Lung microvascular endothelial cell (primary cell): ENCODE data around the gene SKAP1. TPM values are rescaled to one million over a fixed set of nuclear protein-coding genes. Genes with fewer than 3 reads are reported as not detected.
"Not testable (repeated sequence)": the region's sequence is repeated elsewhere in the genome, so short reads cannot be mapped to it uniquely, and the experiment has no call there.

Experiments used
- DNase-seq, 2 donors: peaks; one replicate each; pipeline versions ENCODE4 v3.0.0 to v3.0.0-alpha.2; 2010; ENCODE audit warnings: low read depth in 2 of 2
- total RNA-seq: library from RNA; depleted of rRNA; stranded (reverse); fragments of >200 nt; gene quantifications from 2 replicates; pipeline ENCODE4 v1.2.1, GENCODE V29; 2014

SKAP1 gene
- total RNA-seq, 1 donor from 2014 or later: not detected

DNA sequence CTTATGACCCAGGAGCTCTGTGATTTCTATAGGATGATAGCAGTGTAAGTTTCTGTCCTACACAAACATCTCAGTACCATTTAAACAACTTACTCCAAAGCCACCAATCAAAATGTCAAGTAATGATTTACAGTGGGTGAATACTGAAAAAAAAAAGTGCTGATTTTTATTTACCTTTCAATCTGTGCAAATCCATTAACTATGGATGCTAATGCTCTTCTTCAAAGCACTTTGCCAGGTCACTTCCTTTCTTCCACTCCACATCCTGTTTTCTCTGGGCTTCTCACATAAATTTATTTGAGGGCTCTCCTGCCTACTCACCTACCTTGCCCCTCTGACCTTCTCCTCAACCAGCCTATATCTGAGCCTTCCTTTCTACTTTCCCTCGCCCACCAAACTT is 101.6 kb downstream of the SKAP1 start:
- DNase-seq: no peak

- DNase-seq: no peak
Measured at GRCh38 chr17:48326310-48326709, 103.7 kb downstream of the SKAP1 start.

- peak in 1 of 2 donors; percentile 30 for DNase-seq
Measured at GRCh38 chr17:48322060-48322459, 108.0 kb downstream of the SKAP1 start.

DNA sequence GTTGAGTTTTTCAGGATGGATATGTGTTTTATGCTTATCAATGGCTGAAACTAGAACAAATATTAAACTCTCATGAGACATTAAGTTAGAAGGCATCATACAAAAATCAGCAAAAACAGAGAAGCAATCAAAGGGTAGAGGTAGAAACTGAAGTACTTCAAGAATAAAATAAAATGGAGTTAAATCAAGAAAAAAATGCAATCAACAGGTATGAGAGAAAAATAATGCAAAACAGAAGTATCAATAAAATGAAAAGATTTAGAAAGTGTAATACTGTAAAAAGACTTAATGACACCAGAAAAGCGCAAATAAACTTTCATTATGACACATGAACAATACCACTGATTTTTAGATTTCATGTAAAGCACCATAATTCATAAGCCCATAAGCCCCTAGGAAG is 112.3 kb downstream of the SKAP1 start:
- DNase-seq: no peak

- DNase-seq: no peak
Measured at GRCh38 chr17:48314716-48315115, 115.3 kb downstream of the SKAP1 start.

DNA sequence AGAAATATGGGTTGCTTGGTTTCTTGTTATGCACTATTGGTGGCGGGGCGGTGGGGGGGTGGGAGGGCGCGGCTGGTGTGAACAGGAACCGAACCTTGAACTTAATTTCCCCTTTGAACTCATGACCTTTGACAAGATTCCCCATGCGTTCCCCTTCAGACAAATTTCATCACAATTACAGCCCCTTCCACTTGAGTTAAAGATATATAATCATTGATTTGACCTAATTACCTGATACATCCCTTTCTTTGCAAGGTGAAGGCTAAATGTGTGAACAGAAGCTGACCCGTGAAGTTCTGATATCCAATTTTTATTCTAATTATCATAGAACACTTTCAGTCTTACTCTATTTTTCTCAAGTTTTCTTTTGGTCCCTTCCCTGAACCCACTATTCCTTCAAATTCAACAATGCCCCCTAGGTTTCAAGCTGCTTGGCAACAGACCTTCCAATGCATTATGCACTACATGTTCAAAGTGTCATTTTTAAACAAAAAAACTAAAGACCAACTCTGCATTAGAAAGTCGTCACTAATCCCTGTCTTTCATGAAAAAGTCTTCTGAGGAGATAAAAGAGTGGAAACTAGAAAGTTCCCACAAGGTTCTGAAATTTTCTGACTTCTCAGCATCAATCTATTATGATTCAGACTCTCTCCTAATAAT is 116.8 kb downstream of the SKAP1 start:
- no peak for DNase-seq

- DNase-seq: no peak
Measured at GRCh38 chr17:48311324-48311723, 118.7 kb downstream of the SKAP1 start.

DNA sequence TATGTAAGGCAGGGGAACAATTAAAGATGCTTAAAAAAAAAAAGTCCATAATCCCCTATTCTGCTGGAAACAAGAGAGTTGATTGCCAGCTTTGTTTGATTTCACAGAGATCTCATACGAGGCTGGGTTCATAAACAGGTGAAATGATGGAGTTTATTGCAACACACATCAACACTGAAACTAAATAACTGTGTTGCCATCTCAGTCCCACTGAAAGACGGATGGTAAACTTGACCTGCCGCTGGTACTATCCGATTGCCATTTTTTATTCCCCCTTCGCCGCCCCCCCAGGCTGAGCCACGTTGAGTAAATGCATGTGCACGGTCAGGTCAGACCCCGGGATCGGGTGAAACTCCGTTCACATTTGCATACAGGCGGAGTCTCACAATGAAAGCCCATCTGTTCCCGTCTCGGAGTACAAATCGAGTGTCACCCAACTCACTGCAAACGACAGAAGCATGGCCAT is 119.2 kb downstream of the SKAP1 start:
- no peak for DNase-seq

DNA sequence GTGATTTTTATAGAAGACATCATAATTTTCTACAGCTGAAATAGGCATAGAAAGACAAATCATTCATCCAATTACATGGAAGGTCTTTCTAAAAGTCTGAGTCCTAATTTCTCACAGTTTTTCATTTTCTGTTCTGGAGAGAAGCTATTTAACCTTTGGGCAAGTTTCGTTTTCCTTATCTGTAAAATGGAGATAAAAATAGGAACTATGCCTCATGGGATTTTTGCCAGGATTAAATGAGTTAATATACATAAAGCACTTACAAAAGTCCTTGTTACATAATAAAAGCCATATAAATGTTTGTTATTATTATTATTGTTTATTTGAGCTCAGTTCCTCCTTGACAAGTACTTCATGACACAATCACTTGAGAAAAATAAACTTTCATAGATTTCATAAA is 121.4 kb downstream of the SKAP1 start:
- DNase-seq: no peak

DNA sequence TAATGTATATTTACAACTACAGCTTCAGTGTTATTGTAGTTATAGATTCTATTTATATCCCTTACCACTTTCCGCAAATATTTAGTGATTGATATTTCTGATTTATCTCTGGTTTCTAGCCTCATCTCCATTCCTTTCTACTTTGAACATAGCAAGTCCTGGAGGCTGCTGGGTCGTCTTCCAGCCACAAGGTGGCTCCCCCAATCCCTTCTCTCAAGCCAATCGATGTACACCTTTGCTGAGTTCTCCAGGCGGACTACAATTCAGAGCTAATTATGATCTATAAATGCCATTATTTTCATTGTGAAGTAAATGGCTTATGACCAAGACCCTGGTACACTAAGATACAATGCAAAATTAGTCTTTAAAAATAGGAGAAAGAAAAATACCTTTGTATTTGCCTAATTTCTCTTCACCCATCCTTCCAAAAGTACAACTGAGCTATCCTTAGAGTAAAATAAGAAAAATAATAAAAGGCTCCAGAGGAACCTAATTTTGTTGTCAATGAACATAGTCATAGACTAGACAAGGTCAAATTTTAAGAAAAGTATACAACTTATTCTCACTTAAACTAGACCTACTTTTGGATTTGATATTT is 122.1 kb downstream of the SKAP1 start:
- DNase-seq: peak; percentile 71 to 75

- DNase-seq: no peak
Measured at GRCh38 chr17:48307255-48307654, 122.8 kb downstream of the SKAP1 start.

DNA sequence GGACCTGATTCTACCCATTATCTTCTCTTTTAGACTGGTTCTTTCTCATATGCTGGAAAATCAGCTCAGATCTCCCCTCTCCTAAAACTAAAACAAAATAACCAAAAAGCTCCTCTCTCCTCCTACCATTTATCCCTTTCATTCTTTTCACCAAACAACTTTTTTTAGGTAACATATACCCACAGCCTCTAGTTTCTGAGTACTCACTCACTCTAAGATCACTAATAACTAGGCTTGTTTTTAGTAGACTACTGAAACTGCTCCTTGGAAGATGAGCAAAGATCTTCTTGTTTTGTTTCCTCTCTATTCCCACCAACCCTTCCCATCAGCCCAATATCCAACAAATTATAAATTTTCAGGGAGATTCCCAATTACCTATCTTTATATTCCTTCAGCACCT is 129.0 kb downstream of the SKAP1 start:
- no peak for DNase-seq

- DNase-seq: no peak
Measured at GRCh38 chr17:48299760-48300159, 130.3 kb downstream of the SKAP1 start.

DNA sequence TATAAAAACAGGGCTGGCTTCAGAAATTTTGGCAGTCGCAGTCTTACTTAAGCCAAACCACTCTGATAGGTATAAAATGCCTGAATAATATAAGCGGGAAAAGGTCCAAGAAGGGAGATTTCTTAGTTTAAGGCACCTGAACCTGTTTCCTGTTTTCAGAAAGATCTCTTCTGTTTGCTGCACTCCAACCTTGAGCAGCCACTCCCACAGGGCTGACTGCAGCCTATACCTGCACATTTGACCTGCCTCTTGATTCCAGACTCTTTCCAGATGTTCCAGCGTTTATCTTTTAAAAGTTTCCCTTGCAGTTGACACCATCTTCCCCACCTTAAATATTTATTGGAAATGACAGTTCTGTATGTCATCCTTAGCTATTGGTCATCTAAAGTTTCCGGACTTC is 132.2 kb downstream of the SKAP1 start:
- no peak for DNase-seq

- DNase-seq: peak in 1 of 2 donors; percentile 18
Measured at GRCh38 chr17:48296453-48296852, 133.6 kb downstream of the SKAP1 start.

GRCh38 chr17:48295362-48296288 is 134.4 kb downstream of the SKAP1 start:
- peak; percentile 80 for DNase-seq

GRCh38 chr17:48294806-48295361 is 135.1 kb downstream of the SKAP1 start:
- DNase-seq: peak; percentile 11 to 56

DNA sequence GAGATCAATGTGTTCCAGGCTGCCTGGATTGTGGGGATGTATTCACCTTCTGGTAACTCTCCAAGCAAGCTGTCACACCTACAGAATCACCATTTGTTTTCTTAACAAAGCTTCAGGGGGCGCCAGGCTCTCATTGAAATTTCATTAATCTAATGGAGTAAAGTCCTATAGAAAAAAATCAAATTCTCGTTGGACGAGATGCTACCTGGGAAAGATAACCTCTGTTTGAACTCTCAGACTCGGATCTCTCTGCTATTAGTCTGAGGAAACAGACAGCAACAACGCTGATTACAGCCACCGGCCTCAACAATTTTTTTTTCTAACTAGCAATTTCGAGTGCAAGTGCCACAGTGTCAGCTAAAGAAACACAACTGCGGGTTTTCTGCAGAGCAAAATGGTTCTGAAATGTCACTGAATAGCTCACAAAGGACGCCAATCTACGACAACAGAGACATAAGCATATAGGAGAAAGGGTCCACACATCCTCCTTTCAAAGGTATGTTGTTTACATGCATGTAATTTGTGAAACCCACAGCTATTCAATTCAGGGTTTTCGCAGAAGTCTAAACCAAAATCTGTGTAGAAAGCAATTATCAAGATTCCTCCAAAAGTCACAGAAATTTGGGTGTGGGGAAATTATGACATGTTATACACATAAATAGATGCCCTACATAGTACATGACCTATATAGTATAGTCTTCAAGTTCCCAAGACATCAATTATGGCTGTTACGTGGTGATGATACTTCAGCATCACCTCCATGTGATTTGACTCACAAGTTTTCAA is 135.8 kb downstream of the SKAP1 start:
- DNase-seq: no peak

- no peak for DNase-seq
Measured at GRCh38 chr17:48293319-48294019, 136.5 kb downstream of the SKAP1 start.

DNA sequence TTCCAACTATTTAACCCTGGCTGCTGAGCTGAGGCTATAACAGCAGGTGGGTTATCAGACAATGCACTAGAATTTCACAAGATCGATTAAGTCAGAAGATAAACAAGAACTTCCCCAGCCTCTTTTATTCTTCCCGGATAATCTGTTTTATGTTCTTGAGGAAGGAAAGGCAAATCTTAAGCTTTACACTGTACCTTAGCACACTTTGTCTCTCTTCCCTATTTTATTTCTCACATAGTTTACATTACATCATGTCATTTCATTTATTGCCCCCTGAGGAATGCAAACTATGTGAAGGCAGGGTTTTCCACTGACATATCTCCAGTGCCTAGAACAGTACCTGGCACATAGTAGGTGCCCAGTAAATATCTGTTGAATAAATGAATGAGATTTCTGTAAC is 139.6 kb downstream of the SKAP1 start:
- DNase-seq: no peak

- not testable (repeated sequence) for DNase-seq
Measured at GRCh38 chr17:48286917-48287316, 143.1 kb downstream of the SKAP1 start.
